Stomach smooth muscle (tissue), 2 donors: ENCODE results near the gene CHMP2B.

Experiments
- H3K27ac ChIP-seq: one replicate; pipeline ENCODE4 v1.7.0; 2013; ENCODE audit warnings: mild to moderate bottlenecking, low read length, inconsistent platforms
- H3K27me3 ChIP-seq, 2 donors: one replicate each; pipeline ENCODE4 v1.7.0; 2013; ENCODE audit warnings: low read length in 2 of 2; ENCODE audit not compliant: insufficient read depth in 2 of 2, control insufficient read depth in 1 of 2
- H3K36me3 ChIP-seq, 2 donors: one replicate each; pipeline ENCODE4 v1.7.0; 2013; ENCODE audit warnings: low read length in 2 of 2; ENCODE audit not compliant: control insufficient read depth in 2 of 2, insufficient read depth in 2 of 2
- H3K4me1 ChIP-seq: one replicate; pipeline ENCODE4 v1.7.0; 2013; ENCODE audit warnings: low read length; ENCODE audit not compliant: control insufficient read depth, insufficient read depth
- H3K4me3 ChIP-seq, 2 donors: one replicate each; pipeline ENCODE4 v1.7.0; 2013; ENCODE audit warnings: low read length in 2 of 2
- H3K9ac ChIP-seq, 2 donors: one replicate each; pipeline ENCODE4 v1.7.0; 2013; ENCODE audit warnings: low read length in 2 of 2, mild to moderate bottlenecking in 1 of 2
- H3K9me3 ChIP-seq, 2 donors: one replicate each; pipeline ENCODE4 v1.7.0; 2013; ENCODE audit warnings: low read length in 2 of 2; ENCODE audit not compliant: control insufficient read depth in 2 of 2
- donor health status: healthy.
- donor health status: Pancreatic carcinoma.

Gene CHMP2B, protein sequence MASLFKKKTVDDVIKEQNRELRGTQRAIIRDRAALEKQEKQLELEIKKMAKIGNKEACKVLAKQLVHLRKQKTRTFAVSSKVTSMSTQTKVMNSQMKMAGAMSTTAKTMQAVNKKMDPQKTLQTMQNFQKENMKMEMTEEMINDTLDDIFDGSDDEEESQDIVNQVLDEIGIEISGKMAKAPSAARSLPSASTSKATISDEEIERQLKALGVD

DNA sequence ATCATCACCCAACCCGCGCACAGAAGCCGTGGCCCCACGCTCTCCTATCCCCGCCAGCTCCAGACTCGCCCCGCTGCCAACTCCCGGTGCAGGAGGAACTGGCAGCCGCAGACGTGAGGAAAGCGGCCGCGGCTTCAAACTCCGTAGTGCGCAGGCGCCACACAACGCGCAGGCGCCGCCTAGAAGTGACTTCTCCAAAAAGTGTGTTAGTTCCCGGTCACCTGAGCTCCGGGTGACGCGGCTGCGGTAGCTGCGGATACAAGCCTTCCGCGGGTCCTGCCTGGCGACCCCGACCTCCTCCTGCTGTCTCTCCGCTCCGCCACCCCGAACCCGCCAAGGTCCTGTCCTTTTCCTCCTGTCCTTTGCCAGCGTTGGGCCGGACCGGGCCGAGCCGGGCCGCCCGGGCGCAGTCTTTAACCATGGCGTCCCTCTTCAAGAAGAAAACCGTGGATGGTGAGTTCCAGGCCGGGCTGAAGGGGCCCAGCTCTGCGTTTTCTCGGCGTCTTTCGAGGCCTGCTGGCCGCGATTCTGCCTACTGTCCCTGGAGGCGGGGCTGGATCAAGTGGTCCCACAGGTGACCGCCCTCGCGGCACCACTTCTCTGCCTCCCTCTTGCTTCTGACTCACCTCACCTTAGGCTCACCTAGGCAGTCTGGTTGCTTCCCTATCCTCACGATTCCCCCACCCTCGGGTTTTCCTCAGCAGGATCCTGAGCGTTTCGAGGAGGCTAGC, at the start of gene CHMP2B:
Gene CHMP2B, plus strand, starts transcription at position 206 of the 731 bp plus-strand sequence. Its CDS starts 214 bp downstream, at position 420.
- peak within 1 kb of the TSS; percentile 93 to 99 for H3K4me3 ChIP-seq
- peak within 1 kb of the TSS; percentile 70 for H3K27ac ChIP-seq
- H3K9ac ChIP-seq = peak within 1 kb of the TSS; percentile 90 to 96
- H3K9me3 ChIP-seq = no peaks in the 10 kb centered on the region
- H3K27me3 ChIP-seq = no peaks in the 10 kb centered on the region
- H3K4me1 ChIP-seq = no peaks in the 10 kb centered on the region
- no peaks in the 10 kb centered on the region for H3K36me3 ChIP-seq

DNA sequence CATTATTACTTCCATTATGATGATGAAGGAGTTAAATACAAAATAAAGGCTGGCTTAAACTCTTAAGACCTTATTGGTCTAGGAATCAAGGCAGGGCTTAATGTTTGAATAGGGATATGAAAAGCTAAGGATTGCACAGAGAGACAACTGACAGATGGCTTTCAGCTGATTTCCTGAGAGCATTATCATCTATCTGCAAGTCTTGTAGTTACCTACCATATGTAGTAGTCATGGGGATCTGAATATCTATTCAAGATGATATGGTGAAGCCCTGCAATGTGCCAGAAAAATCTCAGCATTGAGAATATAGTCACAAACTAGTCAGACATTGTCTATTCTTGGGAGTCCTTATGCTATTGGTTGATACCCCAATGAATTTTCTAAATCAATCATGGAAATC, 47.5 kb upstream of the CHMP2B start:
- no peaks in the 10 kb centered on the region for H3K27me3 ChIP-seq
- no peaks in the 10 kb centered on the region for H3K4me1 ChIP-seq
- H3K9ac ChIP-seq = no peak overlapping the region
- no peak overlapping the region for H3K27ac ChIP-seq
- H3K9me3 ChIP-seq = no peaks in the 10 kb centered on the region
- no peaks in the 10 kb centered on the region for H3K36me3 ChIP-seq
- H3K4me3 ChIP-seq = no peak overlapping the region

DNA sequence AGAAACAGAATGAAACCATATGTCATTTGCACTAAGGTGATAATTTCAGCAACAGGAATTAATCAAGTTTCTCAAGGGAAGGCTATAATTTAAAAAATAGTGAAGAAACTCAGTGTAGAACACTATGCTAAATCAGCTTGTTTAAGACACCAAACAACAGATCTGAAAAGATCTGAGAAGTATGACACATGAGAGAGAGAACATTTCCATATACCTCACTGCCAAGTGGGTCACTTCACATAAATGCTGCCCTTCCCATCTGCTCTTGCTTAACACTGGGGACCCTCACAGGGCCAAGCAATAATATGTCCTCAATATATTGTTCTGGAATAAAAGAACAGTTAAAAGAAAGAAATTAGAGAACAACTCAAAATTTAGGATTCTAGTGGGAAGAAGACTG, 45.6 kb upstream of the CHMP2B start:
- no peaks in the 10 kb centered on the region for H3K36me3 ChIP-seq
- H3K27ac ChIP-seq = no peak overlapping the region
- no peaks in the 10 kb centered on the region for H3K9me3 ChIP-seq
- H3K4me1 ChIP-seq = no peaks in the 10 kb centered on the region
- H3K27me3 ChIP-seq = no peaks in the 10 kb centered on the region
- H3K9ac ChIP-seq = no peak overlapping the region
- H3K4me3 ChIP-seq = no peak overlapping the region

DNA sequence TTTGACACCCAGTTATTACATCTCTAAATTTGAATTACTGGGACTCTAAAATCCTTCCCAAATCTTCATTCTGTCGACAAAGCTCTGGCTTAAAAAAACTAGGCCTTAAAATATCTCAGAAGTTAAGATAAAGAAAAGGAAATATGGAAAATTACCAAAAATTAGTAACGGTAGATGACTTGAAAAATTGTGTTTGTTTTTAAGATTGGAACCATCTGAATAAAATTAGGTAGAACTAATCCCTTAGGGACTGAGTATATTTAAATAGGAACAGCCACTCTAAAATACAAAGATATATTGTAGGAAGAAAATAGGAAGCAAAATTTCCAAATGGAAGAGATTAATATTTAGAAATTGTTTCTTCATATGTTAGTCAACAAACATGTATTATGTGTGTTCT, 45.1 kb upstream of the CHMP2B start:
- Histone ChIP-seq H3K9me3 (no peaks in the 10 kb centered on the region), H3K4me3 (no peak overlapping the region), H3K36me3 (no peaks in the 10 kb centered on the region), H3K9ac (no peak overlapping the region), H3K4me1 (no peaks in the 10 kb centered on the region), H3K27ac (no peak overlapping the region), H3K27me3 (no peaks in the 10 kb centered on the region)

DNA sequence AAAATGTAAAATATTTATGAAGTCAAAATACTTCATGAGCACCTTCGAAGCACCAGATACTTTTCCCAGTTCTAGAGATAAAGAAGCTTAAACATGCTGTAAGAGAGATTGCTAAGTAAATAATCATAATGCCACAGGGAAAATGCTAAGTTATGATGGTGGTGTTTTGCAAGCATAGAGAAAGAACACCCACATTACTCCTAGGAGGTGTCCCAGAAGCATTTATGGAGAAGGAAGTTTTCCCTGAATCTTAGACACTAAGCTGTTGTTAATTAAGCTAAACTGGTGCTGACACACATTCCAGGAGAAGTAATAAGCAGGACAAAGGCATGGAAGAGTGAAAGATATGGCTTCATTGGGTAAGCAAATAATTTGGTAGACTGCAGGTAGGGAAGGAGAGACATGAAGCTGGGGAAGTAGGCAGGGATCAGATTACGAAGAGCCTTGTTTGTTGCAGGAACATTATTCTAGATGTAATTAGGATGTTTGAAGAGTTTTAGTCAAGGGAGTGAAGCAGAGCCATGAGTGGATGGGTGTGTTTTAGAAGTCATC, 40.4 kb upstream of the CHMP2B start:
- no peaks in the 10 kb centered on the region for H3K27me3 ChIP-seq
- no peak overlapping the region for H3K4me3 ChIP-seq
- H3K27ac ChIP-seq = no peak overlapping the region
- H3K9me3 ChIP-seq = no peaks in the 10 kb centered on the region
- no peaks in the 10 kb centered on the region for H3K36me3 ChIP-seq
- H3K4me1 ChIP-seq = no peaks in the 10 kb centered on the region
- no peak overlapping the region for H3K9ac ChIP-seq

DNA sequence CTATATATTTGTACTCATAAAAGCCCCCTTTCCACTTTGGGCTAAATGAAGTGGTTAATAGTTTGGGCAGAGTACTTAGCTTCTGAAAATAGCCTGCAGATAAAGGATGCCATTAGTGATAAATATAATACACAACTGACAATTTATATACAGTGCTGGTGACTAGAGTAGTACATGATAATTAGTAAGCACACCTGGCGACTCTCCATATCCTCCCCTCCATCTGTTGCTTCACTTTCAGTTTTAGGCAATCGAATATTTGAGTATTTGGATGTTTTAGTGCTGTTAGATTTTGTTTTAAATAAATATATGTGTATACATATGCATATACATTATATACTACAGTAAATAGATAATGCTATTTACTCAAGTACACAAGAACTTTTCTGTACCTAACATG, 35.9 kb upstream of the CHMP2B start:
- Histone ChIP-seq H3K9ac (no peak overlapping the region), H3K4me3 (no peak overlapping the region), H3K27me3 (no peaks in the 10 kb centered on the region), H3K36me3 (no peaks in the 10 kb centered on the region), H3K27ac (no peak overlapping the region), H3K9me3 (no peaks in the 10 kb centered on the region), H3K4me1 (no peaks in the 10 kb centered on the region)

DNA sequence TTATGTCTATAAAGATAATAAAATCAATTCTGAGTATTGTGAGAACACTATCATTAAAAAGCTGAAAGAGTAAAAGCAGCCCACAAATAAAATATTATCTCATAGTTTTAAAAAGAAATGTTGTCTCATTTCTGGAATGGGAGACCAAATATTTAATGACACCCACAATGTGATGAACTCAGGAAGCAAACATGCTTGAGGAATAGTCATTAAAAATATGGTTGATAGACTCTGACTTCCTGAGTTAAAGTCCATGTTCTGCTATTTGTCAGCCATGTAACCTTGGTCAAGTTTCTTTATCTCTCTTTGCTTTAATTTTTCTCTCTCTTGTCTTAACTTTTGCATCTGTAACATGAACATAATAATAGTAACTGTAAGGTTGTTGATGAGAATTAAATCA, 35.5 kb upstream of the CHMP2B start:
- no peaks in the 10 kb centered on the region for H3K36me3 ChIP-seq
- no peaks in the 10 kb centered on the region for H3K9me3 ChIP-seq
- H3K27ac ChIP-seq = no peak overlapping the region
- H3K27me3 ChIP-seq = no peaks in the 10 kb centered on the region
- H3K9ac ChIP-seq = no peak overlapping the region
- no peak overlapping the region for H3K4me3 ChIP-seq
- H3K4me1 ChIP-seq = no peaks in the 10 kb centered on the region

DNA sequence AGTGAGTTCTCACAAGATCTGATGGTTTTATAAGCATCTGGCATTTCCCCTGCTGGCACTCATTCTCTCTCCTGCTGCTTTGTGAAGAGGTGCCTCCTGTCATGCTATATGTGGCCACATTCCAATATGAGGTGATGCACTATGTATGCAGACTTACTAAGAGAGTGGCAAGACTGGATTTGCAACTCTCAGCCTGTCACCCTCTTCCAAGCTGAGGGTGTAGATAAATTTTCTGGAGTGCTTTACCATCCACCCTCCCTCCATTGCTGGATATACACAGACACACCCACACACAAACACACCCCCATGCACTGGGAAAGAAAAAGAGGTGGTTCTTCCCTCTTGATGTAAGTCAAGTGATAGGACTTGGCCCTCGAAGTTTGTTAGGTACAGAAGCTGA, 30.2 kb upstream of the CHMP2B start:
- no peaks in the 10 kb centered on the region for H3K36me3 ChIP-seq
- no peak overlapping the region for H3K4me3 ChIP-seq
- H3K27me3 ChIP-seq = no peaks in the 10 kb centered on the region
- H3K27ac ChIP-seq = no peak overlapping the region
- no peaks in the 10 kb centered on the region for H3K4me1 ChIP-seq
- H3K9me3 ChIP-seq = no peaks in the 10 kb centered on the region
- no peak overlapping the region for H3K9ac ChIP-seq

DNA sequence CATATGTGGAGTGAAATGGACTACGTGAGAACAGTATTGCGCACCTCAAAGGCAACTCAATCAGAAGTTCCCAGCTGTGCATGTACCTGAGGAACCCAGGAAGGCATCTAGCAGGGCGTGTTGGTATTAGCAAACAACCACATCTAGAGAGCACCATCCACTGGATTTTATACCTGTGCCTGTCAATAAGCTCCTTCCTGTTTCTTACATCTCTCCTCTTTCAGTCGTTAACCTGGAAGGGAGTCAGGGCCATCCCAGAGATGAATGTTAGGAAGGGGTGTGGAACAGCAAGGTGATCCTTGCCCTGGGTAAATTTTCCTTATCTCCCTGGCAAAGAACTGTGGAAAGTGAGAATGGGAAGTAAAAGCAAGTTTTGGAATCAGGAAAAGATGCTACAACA, 29.6 kb upstream of the CHMP2B start:
- Histone ChIP-seq H3K4me3 (no peak overlapping the region), H3K27ac (no peak overlapping the region), H3K4me1 (no peaks in the 10 kb centered on the region), H3K9ac (no peak overlapping the region), H3K27me3 (no peaks in the 10 kb centered on the region), H3K36me3 (no peaks in the 10 kb centered on the region), H3K9me3 (no peaks in the 10 kb centered on the region)

DNA sequence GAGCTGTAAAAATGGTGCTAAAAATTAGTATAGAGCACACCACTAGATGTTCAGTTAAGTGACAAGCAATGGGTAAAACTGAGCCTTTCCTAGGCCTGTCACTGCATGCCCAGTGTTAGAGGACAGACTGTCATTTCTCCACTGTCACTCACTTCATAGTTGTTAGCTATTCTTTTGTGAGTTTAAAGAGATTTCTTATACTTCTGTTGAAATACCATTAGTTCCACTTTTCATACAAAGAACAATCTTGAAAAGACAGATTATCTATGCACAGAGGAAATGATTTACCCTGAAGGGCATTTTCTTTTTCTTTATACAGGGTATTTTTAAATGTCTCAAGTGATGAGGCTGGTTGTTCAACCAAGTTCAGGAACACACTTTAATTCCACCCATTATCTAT, 28.3 kb upstream of the CHMP2B start:
- no peaks in the 10 kb centered on the region for H3K27me3 ChIP-seq
- no peak overlapping the region for H3K4me3 ChIP-seq
- no peaks in the 10 kb centered on the region for H3K9me3 ChIP-seq
- H3K27ac ChIP-seq = no peak overlapping the region
- H3K4me1 ChIP-seq = no peaks in the 10 kb centered on the region
- no peak overlapping the region for H3K9ac ChIP-seq
- no peaks in the 10 kb centered on the region for H3K36me3 ChIP-seq

DNA sequence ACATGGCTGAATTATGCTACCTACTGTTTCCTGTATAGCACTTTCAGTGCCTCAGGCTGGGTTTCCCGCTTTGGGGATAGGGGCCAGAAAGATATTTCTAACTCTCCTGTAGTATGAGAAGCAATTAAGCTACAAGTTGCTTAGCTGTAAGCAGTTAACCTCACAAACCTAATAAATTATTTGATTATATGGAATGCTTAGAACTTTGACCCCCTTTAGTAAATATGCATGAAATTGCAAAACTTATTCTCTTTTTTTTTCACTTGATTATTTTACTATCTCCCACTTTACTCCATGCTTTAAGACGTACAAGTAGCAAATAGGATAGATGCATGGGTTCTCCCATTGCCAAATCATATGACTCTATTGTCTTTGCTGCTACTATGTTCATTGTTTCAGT, 27.5 kb upstream of the CHMP2B start:
- H3K9me3 ChIP-seq = no peaks in the 10 kb centered on the region
- no peaks in the 10 kb centered on the region for H3K4me1 ChIP-seq
- H3K9ac ChIP-seq = no peak overlapping the region
- no peaks in the 10 kb centered on the region for H3K27me3 ChIP-seq
- no peak overlapping the region for H3K4me3 ChIP-seq
- no peaks in the 10 kb centered on the region for H3K36me3 ChIP-seq
- no peak overlapping the region for H3K27ac ChIP-seq
